Measurements from ENCODE around the gene LCE1C.

Gene LCE1C

GRCh38 chr1:152759453-152760173, 46.8 kb downstream of the LCE1C start:
- no peak for DNase-seq

- DNase-seq: no peak
These were observed 47.8 kb downstream of the LCE1C start for GRCh38 chr1:152758636-152759035.

- no peak for DNase-seq
These were observed 48.7 kb downstream of the LCE1C start, which contains the start of gene KPRP for GRCh38 chr1:152757747-152758146. KPRP (plus strand) TSS chr1:152758025; CDS start chr1:152759589, 1,564 bp downstream.

GRCh38 chr1:152756872-152757271, 49.6 kb downstream of the LCE1C start:
- no peak for DNase-seq

Data from NCI-H2081 (cell line).